HepG2 (cell line): ENCODE data around the gene KNG1. TPM values are rescaled to one million over a fixed set of nuclear protein-coding genes. Genes with fewer than 3 reads are reported as not detected.

Experiments
- KLF16 ChIP-seq, 2 experiments: sonication (generic) in 1 of 2; formaldehyde crosslinking in 1 of 2; IDR thresholded peaks; 2 replicates each; pipeline versions ENCODE4 v1.6.1 to v1.8.0; 2016 to 2023; ENCODE audit warnings: missing genetic modification reagents in 2 of 2, missing compliant biosample characterization in 1 of 2
- PHF21A ChIP-seq: sonication (generic); formaldehyde crosslinking; IDR thresholded peaks from 2 replicates; pipeline ENCODE4 v1.5.0; 2020; ENCODE audit warnings: mild to moderate bottlenecking, missing genetic modification reagents
- PHF5A ChIP-seq: IDR thresholded peaks from one replicate; pipeline ENCODE4 v1.6.1; 2018; ENCODE audit warnings: low read depth, missing genetic modification reagents; ENCODE audit not compliant: unreplicated experiment
- SAFB2 ChIP-seq: sonication (generic); formaldehyde crosslinking; IDR thresholded peaks from 2 replicates; pipeline ENCODE4 v1.5.1; 2020; ENCODE audit warnings: missing genetic modification reagents, low read depth, mild to moderate bottlenecking, borderline replicate concordance
- SPEN ChIP-seq: sonication (generic); formaldehyde crosslinking; IDR thresholded peaks from 2 replicates; pipeline ENCODE4 v1.5.1; 2020; ENCODE audit warnings: low read depth, mild to moderate bottlenecking, missing genetic modification reagents
- TEAD3 ChIP-seq: optimal IDR thresholded peaks from 2 replicates; pipeline ENCODE3; 2016; ENCODE audit warnings: borderline replicate concordance
- TERF1 ChIP-seq: sonication (generic); formaldehyde crosslinking; IDR thresholded peaks from 2 replicates; pipeline ENCODE4 v1.8.0; 2022; ENCODE audit warnings: mild to moderate bottlenecking, missing genetic modification reagents, moderate library complexity
- ZNF10 ChIP-seq: sonication (generic); formaldehyde crosslinking; IDR thresholded peaks from 2 replicates; pipeline ENCODE4 v1.4.0; 2020; ENCODE audit warnings: mild to moderate bottlenecking, low read depth, missing genetic modification reagents, borderline replicate concordance
- ZNF343 ChIP-seq: sonication (generic); formaldehyde crosslinking; IDR thresholded peaks from 2 replicates; pipeline ENCODE4 v1.4.0; 2020; ENCODE audit warnings: mild to moderate bottlenecking, missing genetic modification reagents
- ZNF446 ChIP-seq: sonication (generic); formaldehyde crosslinking; IDR thresholded peaks from 2 replicates; pipeline ENCODE4 v1.5.0; 2020; ENCODE audit warnings: mild to moderate bottlenecking, missing genetic modification reagents
- ZNF691 ChIP-seq: sonication (generic); formaldehyde crosslinking; IDR thresholded peaks from 2 replicates; pipeline ENCODE4 v1.4.0; 2020; ENCODE audit warnings: missing genetic modification reagents, low read depth, mild to moderate bottlenecking, borderline replicate concordance
- ZXDC ChIP-seq: sonication (generic); formaldehyde crosslinking; IDR thresholded peaks from 2 replicates; pipeline ENCODE4 v1.5.0; 2020; ENCODE audit warnings: mild to moderate bottlenecking, missing genetic modification reagents
- polyA plus RNA-seq, 8 experiments: library from polyadenylated mRNA; depleted of rRNA in 3 of 8; stranded (reverse) in 7 of 8; unstranded in 1 of 8; fragments of >200 nt; fragmentation: Illumina TruSeq in 4 of 8; extraction: Trizol in 4 of 8; gene quantifications; 2 replicates each; pipeline versions ENCODE4 v1.2.1 to v1.2.3, GENCODE V29; 2011 to 2016; ENCODE audit warnings: low read depth in 4 of 8, missing spikeins in 1 of 8, mixed read lengths in 1 of 8; ENCODE audit not compliant: insufficient read depth in 1 of 8
- total RNA-seq, 5 experiments: library from RNA; depleted of rRNA; stranded (reverse); fragments of >200 nt; fragmentation: Illumina TruSeq; extraction: Trizol; gene quantifications; 2 replicates each; pipeline ENCODE4 v1.2.3, GENCODE V29; 2016; ENCODE audit warnings: low read depth in 1 of 5
- TF ChIP-seq, protein P1 (sequence below): sonication (generic); formaldehyde crosslinking; IDR thresholded peaks from 2 replicates; pipeline ENCODE4 v1.4.0; 2020; ENCODE audit warnings: missing genetic modification reagents
- TF ChIP-seq, protein P2 (sequence below): sonication (generic); formaldehyde crosslinking; IDR thresholded peaks from 2 replicates; pipeline ENCODE4 v1.4.0; 2020; ENCODE audit warnings: missing genetic modification reagents
- TF ChIP-seq, protein P3 (sequence below): sonication (generic); formaldehyde crosslinking; IDR thresholded peaks from 2 replicates; pipeline ENCODE4 v1.8.0; 2022; ENCODE audit warnings: missing genetic modification reagents, mild to moderate bottlenecking, inconsistent platforms, borderline replicate concordance
- TF ChIP-seq, protein P4 (sequence below): sonication (generic); formaldehyde crosslinking; IDR thresholded peaks from 2 replicates; pipeline ENCODE4 v1.8.1; 2022; ENCODE audit warnings: mild to moderate bottlenecking, missing genetic modification reagents

KNG1 gene
- total and polyA plus RNA-seq, 2 of the 13 experiments (the other 11 are each of a cell fraction or from before 2014, with no cell fraction given): 6.5 to 7.0 TPM

DNA sequence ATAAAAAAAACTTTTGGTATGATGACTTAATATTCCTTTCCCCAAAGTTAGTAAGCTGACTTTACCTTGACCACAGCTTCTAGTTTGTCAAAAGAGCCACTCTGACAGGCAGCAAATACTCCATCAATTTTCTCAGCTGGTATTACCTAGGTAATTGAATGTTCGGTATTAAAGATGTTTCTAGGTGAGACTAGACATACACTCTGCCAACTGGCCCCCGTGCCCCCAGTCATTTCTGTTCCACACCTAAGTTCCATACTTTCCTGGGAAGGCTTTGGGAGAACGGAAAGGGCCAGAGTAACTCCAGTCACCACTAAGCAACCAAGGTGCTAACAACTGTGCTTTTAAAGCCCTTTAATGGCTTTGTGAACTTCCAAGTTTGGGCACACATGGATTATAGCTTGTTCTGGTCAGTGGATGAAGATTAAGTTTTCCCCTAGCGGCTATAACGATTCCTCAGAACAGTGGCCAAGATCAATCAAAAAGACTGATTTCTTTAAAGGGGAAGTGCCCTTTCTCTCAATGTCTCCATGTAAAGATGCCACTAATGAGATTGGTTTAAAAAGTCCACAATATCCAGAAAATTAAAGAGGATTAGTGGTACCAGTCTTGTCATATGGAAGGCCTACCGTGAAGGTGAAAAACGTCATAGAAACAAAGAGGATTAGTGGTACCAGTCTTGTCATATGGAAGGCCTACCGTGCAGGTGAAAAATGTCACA, 73.3 kb downstream of the KNG1 start (continued):
- TF ChIP-seq ZNF691 (CRISPR knock-in tag): no peak
- TF ChIP-seq, protein P1, sequence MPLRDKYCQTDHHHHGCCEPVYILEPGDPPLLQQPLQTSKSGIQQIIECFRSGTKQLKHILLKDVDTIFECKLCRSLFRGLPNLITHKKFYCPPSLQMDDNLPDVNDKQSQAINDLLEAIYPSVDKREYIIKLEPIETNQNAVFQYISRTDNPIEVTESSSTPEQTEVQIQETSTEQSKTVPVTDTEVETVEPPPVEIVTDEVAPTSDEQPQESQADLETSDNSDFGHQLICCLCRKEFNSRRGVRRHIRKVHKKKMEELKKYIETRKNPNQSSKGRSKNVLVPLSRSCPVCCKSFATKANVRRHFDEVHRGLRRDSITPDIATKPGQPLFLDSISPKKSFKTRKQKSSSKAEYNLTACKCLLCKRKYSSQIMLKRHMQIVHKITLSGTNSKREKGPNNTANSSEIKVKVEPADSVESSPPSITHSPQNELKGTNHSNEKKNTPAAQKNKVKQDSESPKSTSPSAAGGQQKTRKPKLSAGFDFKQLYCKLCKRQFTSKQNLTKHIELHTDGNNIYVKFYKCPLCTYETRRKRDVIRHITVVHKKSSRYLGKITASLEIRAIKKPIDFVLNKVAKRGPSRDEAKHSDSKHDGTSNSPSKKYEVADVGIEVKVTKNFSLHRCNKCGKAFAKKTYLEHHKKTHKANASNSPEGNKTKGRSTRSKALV (CRISPR knock-in tag): peak; percentile 40; the same call in 1 of the 2 replicates
- TF ChIP-seq PHF5A (CRISPR knock-in tag): peak; percentile 77
- peak; percentile 52; the same call in 1 of the 2 replicates for TF ChIP-seq ZXDC (CRISPR knock-in tag)
- no peak for TF ChIP-seq TERF1 (CRISPR knock-in tag)
- no peak for TF ChIP-seq ZNF446 (CRISPR knock-in tag)
- TF ChIP-seq PHF21A (CRISPR knock-in tag): 0 out of 2 replicates have a peak, but pooled peaks have one; percentile 34
- no peak for TF ChIP-seq SPEN (CRISPR knock-in tag)
- TF ChIP-seq, protein P2, sequence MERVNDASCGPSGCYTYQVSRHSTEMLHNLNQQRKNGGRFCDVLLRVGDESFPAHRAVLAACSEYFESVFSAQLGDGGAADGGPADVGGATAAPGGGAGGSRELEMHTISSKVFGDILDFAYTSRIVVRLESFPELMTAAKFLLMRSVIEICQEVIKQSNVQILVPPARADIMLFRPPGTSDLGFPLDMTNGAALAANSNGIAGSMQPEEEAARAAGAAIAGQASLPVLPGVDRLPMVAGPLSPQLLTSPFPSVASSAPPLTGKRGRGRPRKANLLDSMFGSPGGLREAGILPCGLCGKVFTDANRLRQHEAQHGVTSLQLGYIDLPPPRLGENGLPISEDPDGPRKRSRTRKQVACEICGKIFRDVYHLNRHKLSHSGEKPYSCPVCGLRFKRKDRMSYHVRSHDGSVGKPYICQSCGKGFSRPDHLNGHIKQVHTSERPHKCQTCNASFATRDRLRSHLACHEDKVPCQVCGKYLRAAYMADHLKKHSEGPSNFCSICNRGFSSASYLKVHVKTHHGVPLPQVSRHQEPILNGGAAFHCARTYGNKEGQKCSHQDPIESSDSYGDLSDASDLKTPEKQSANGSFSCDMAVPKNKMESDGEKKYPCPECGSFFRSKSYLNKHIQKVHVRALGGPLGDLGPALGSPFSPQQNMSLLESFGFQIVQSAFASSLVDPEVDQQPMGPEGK (CRISPR knock-in tag): peak; percentile 71; the same call in 1 of the 2 replicates
- TF ChIP-seq, protein P3, sequence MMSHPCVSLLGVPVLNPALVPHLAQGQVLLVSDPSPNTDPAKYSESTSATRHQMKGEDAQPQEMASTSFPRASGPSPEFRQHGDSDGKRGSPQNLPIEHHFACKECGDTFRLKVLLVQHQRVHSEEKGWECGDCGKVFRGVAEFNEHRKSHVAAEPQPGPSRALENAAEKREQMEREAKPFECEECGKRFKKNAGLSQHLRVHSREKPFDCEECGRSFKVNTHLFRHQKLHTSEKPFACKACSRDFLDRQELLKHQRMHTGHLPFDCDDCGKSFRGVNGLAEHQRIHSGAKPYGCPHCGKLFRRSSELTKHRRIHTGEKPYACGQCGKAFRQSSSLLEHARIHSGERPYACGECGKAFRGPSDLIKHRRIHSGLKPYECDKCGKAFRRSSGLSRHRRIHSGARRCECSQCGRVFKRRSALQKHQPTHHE (CRISPR knock-in tag): no peak
- TF ChIP-seq TEAD3 (CRISPR knock-in tag): no peak
- no peak for TF ChIP-seq SAFB2
- TF ChIP-seq, protein P4, sequence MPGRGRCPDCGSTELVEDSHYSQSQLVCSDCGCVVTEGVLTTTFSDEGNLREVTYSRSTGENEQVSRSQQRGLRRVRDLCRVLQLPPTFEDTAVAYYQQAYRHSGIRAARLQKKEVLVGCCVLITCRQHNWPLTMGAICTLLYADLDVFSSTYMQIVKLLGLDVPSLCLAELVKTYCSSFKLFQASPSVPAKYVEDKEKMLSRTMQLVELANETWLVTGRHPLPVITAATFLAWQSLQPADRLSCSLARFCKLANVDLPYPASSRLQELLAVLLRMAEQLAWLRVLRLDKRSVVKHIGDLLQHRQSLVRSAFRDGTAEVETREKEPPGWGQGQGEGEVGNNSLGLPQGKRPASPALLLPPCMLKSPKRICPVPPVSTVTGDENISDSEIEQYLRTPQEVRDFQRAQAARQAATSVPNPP (CRISPR knock-in tag): 0 out of 2 replicates have a peak, but pooled peaks have one; percentile 46
- no peak for TF ChIP-seq ZNF343
- no peak for TF ChIP-seq KLF16 (CRISPR knock-in tag; IDR thresholded peaks at IDR 0.05)
- no peak for TF ChIP-seq ZNF10 (CRISPR knock-in tag)
